ENCODE results near the gene C2orf74.
"Not testable (repeated sequence)": the region's sequence is repeated elsewhere in the genome, so short reads cannot be mapped to it uniquely, and the experiment has no call there.

The C2orf74 gene

GRCh38 chr2:61161888-61162287, at the start of gene C2orf74:
Gene C2orf74, plus strand, starts transcription at chr2:61162188. Its CDS starts 327 bp downstream, at chr2:61162515.
- H3K9ac ChIP-seq (ENCODE audit: low read depth, low read length) = no peak within 1 kb of the TSS
- no peaks in the 10 kb centered on the region for H3K4me1 ChIP-seq (ENCODE audit: insufficient read depth, low read length)
- H3K36me3 ChIP-seq (ENCODE audit: insufficient read depth, low read length) = no peaks in the 10 kb centered on the region
- H3K9me3 ChIP-seq (ENCODE audit: control insufficient read depth, insufficient read depth, low read length) = no peaks in the 10 kb centered on the region

- Histone ChIP-seq H3K9me3 (ENCODE audit: control insufficient read depth, insufficient read depth, low read length) (peaks cover 9% of the 10 kb centered on the region), H3K4me1 (ENCODE audit: insufficient read depth, low read length) (no peaks in the 10 kb centered on the region), H3K9ac (ENCODE audit: low read depth, low read length) (no peak overlapping the region), H3K36me3 (ENCODE audit: insufficient read depth, low read length) (no peaks in the 10 kb centered on the region)
Observed at GRCh38 chr2:61114147-61114546, 47.8 kb upstream of the C2orf74 start.

GRCh38 chr2:61116302-61116701, 45.7 kb upstream of the C2orf74 start:
- Histone ChIP-seq H3K9me3 (ENCODE audit: control insufficient read depth, insufficient read depth, low read length) (peaks cover 9% of the 10 kb centered on the region), H3K4me1 (ENCODE audit: insufficient read depth, low read length) (no peaks in the 10 kb centered on the region), H3K9ac (ENCODE audit: low read depth, low read length) (no peak overlapping the region), H3K36me3 (ENCODE audit: insufficient read depth, low read length) (no peaks in the 10 kb centered on the region)

GRCh38 chr2:61117534-61117933, 44.5 kb upstream of the C2orf74 start:
- peaks cover 9% of the 10 kb centered on the region for H3K9me3 ChIP-seq (ENCODE audit: control insufficient read depth, insufficient read depth, low read length)
- no peak overlapping the region for H3K9ac ChIP-seq (ENCODE audit: low read depth, low read length)
- no peaks in the 10 kb centered on the region for H3K4me1 ChIP-seq (ENCODE audit: insufficient read depth, low read length)
- no peaks in the 10 kb centered on the region for H3K36me3 ChIP-seq (ENCODE audit: insufficient read depth, low read length)

- H3K9ac ChIP-seq (ENCODE audit: low read depth, low read length) = no peak overlapping the region
- H3K4me1 ChIP-seq (ENCODE audit: insufficient read depth, low read length) = peaks cover 6% of the 10 kb centered on the region
- no peaks in the 10 kb centered on the region for H3K36me3 ChIP-seq (ENCODE audit: insufficient read depth, low read length)
- H3K9me3 ChIP-seq (ENCODE audit: control insufficient read depth, insufficient read depth, low read length) = no peaks in the 10 kb centered on the region
Observed at GRCh38 chr2:61125123-61125710, 36.8 kb upstream of the C2orf74 start.

GRCh38 chr2:61125798-61126197, 36.2 kb upstream of the C2orf74 start:
- peaks cover 6% of the 10 kb centered on the region for H3K4me1 ChIP-seq (ENCODE audit: insufficient read depth, low read length)
- no peaks in the 10 kb centered on the region for H3K36me3 ChIP-seq (ENCODE audit: insufficient read depth, low read length)
- no peaks in the 10 kb centered on the region for H3K9me3 ChIP-seq (ENCODE audit: control insufficient read depth, insufficient read depth, low read length)
- H3K9ac ChIP-seq (ENCODE audit: low read depth, low read length) = no peak overlapping the region

- H3K4me1 ChIP-seq (ENCODE audit: insufficient read depth, low read length); H3K9ac ChIP-seq (ENCODE audit: low read depth, low read length); H3K9me3 ChIP-seq (ENCODE audit: control insufficient read depth, insufficient read depth, low read length); H3K36me3 ChIP-seq (ENCODE audit: insufficient read depth, low read length): not testable (repeated sequence)
Observed at GRCh38 chr2:61128122-61128521, 33.9 kb upstream of the C2orf74 start.

- H3K9me3 ChIP-seq (ENCODE audit: control insufficient read depth, insufficient read depth, low read length) = no peaks in the 10 kb centered on the region
- no peaks in the 10 kb centered on the region for H3K4me1 ChIP-seq (ENCODE audit: insufficient read depth, low read length)
- no peak overlapping the region for H3K9ac ChIP-seq (ENCODE audit: low read depth, low read length)
- H3K36me3 ChIP-seq (ENCODE audit: insufficient read depth, low read length) = no peaks in the 10 kb centered on the region
Observed at GRCh38 chr2:61134141-61134540, 27.8 kb upstream of the C2orf74 start.

- Histone ChIP-seq H3K9ac (ENCODE audit: low read depth, low read length) (no peak overlapping the region), H3K36me3 (ENCODE audit: insufficient read depth, low read length) (no peaks in the 10 kb centered on the region), H3K4me1 (ENCODE audit: insufficient read depth, low read length) (no peaks in the 10 kb centered on the region), H3K9me3 (ENCODE audit: control insufficient read depth, insufficient read depth, low read length) (no peaks in the 10 kb centered on the region)
Observed at GRCh38 chr2:61135510-61135909, 26.5 kb upstream of the C2orf74 start.

GRCh38 chr2:61138859-61139258, 23.1 kb upstream of the C2orf74 start:
- Histone ChIP-seq H3K36me3 (ENCODE audit: insufficient read depth, low read length) (no peaks in the 10 kb centered on the region), H3K9me3 (ENCODE audit: control insufficient read depth, insufficient read depth, low read length) (no peaks in the 10 kb centered on the region), H3K4me1 (ENCODE audit: insufficient read depth, low read length) (no peaks in the 10 kb centered on the region), H3K9ac (ENCODE audit: low read depth, low read length) (no peak overlapping the region)

- no peak overlapping the region for H3K9ac ChIP-seq (ENCODE audit: low read depth, low read length)
- no peaks in the 10 kb centered on the region for H3K4me1 ChIP-seq (ENCODE audit: insufficient read depth, low read length)
Observed at GRCh38 chr2:61141151-61141550, 20.8 kb upstream of the C2orf74 start.

GRCh38 chr2:61144697-61145268, 17.2 kb upstream of the C2orf74 start:
- Histone ChIP-seq H3K9ac (ENCODE audit: low read depth, low read length) (peak overlapping the region; percentile 88; the same call in 1 of the 2 replicates), H3K36me3 (ENCODE audit: insufficient read depth, low read length) (peaks cover 7% of the 10 kb centered on the region; the same call in 1 of the 2 replicates), H3K9me3 (ENCODE audit: control insufficient read depth, insufficient read depth, low read length) (no peaks in the 10 kb centered on the region), H3K4me1 (ENCODE audit: insufficient read depth, low read length) (no peaks in the 10 kb centered on the region)

More at GRCh38 chr2:61141151-61141550, 20.8 kb upstream of the C2orf74 start:
- Histone ChIP-seq H3K36me3 (ENCODE audit: insufficient read depth, low read length) (no peaks in the 10 kb centered on the region), H3K9me3 (ENCODE audit: control insufficient read depth, insufficient read depth, low read length) (no peaks in the 10 kb centered on the region)

GRCh38 chr2:61145990-61146389, 16.0 kb upstream of the C2orf74 start:
- no peaks in the 10 kb centered on the region for H3K9me3 ChIP-seq (ENCODE audit: control insufficient read depth, insufficient read depth, low read length)
- H3K9ac ChIP-seq (ENCODE audit: low read depth, low read length) = no peak overlapping the region; the same call in 1 of the 2 replicates
- H3K36me3 ChIP-seq (ENCODE audit: insufficient read depth, low read length) = peaks cover 15% of the 10 kb centered on the region; the same call in 1 of the 2 replicates
- no peaks in the 10 kb centered on the region for H3K4me1 ChIP-seq (ENCODE audit: insufficient read depth, low read length)

- H3K4me1 ChIP-seq (ENCODE audit: insufficient read depth, low read length); H3K9me3 ChIP-seq (ENCODE audit: control insufficient read depth, insufficient read depth, low read length); H3K9ac ChIP-seq (ENCODE audit: low read depth, low read length): not testable (repeated sequence)
- H3K36me3 ChIP-seq (ENCODE audit: insufficient read depth, low read length) = peaks cover 15% of the 10 kb centered on the region; the same call in 1 of the 2 replicates
Observed at GRCh38 chr2:61148091-61148490, 13.9 kb upstream of the C2orf74 start.

- Histone ChIP-seq H3K36me3 (ENCODE audit: insufficient read depth, low read length) (peaks cover 15% of the 10 kb centered on the region; the same call in 1 of the 2 replicates), H3K9ac (ENCODE audit: low read depth, low read length) (no peak overlapping the region), H3K4me1 (ENCODE audit: insufficient read depth, low read length) (no peaks in the 10 kb centered on the region), H3K9me3 (ENCODE audit: control insufficient read depth, insufficient read depth, low read length) (no peaks in the 10 kb centered on the region)
Observed at GRCh38 chr2:61149074-61149473, 12.9 kb upstream of the C2orf74 start.
